ENCODE data around the gene ZDHHC4. TPM values are rescaled to one million over a fixed set of nuclear protein-coding genes. Genes with fewer than 3 reads are reported as not detected.
A peak's percentile ranks its signal among the peaks of the same experiment; 100 is the strongest.

Gene ZDHHC4
- total and polyA plus RNA-seq, 2 of the 13 experiments (the other 11 are each of a cell fraction or from before 2014, with no cell fraction given) = 83.2 to 188 TPM

GRCh38 chr7:6589151-6589828 lies 12.0 kb downstream of the ZDHHC4 start (continued):
- TF ChIP-seq ZNF142 (CRISPR knock-in tag; IDR thresholded peaks at IDR 0.05) (no peak), ZEB1 (IDR thresholded peaks at IDR 0.05; ENCODE audit: insufficient replicate concordance, low read depth) (peak; percentile 3), BRF2 (CRISPR knock-in tag; IDR thresholded peaks at IDR 0.05) (no peak), HDAC1 (CRISPR knock-in tag; IDR thresholded peaks at IDR 0.05) (no peak), NR0B2 (CRISPR knock-in tag; IDR thresholded peaks at IDR 0.05) (no peak), ZNF362 (CRISPR knock-in tag; IDR thresholded peaks at IDR 0.05; ENCODE audit: borderline replicate concordance) (0 out of 2 replicates have a peak, but pooled peaks have one; percentile 41), HCFC1 (IDR thresholded peaks at IDR 0.05; ENCODE audit: low read depth, low read length) (no peak), PRDM4 (CRISPR knock-in tag; IDR thresholded peaks at IDR 0.05; ENCODE audit: borderline replicate concordance) (no peak), ZNF24 (IDR thresholded peaks at IDR 0.05) (no peak), ZKSCAN5 (CRISPR knock-in tag; IDR thresholded peaks at IDR 0.05) (no peak), TCF12 (IDR thresholded peaks at IDR 0.05) (no peak), TCF12 (CRISPR knock-in tag; IDR thresholded peaks at IDR 0.05) (no peak), ZFP82 (CRISPR knock-in tag; IDR thresholded peaks at IDR 0.05; ENCODE audit: borderline replicate concordance) (no peak), MBD4 (IDR thresholded peaks at IDR 0.05; ENCODE audit: borderline replicate concordance, low read length) (no peak), SNRNP70 (IDR thresholded peaks at IDR 0.05; ENCODE audit: low read depth, low read length) (no peak), ZNF772 (CRISPR knock-in tag; IDR thresholded peaks at IDR 0.05) (no peak), ZZZ3 (CRISPR knock-in tag; IDR thresholded peaks at IDR 0.05; ENCODE audit: borderline replicate concordance) (no peak), ZSCAN9 (CRISPR knock-in tag; IDR thresholded peaks at IDR 0.05; ENCODE audit: borderline replicate concordance) (no peak), MLLT10 (CRISPR knock-in tag; IDR thresholded peaks at IDR 0.05) (no peak)
